MM.1S (cell line): Measurements from ENCODE around the gene SSX2IP.

Source experiments
- DNase-seq: peaks from one replicate; pipeline ENCODE4 v3.0.0-alpha.2; 2015
- H2AFZ ChIP-seq: fragments of 300-600 bp; sonication (generic); 2 replicates; pipeline ENCODE4 v1.6.0; 2016; ENCODE audit warnings: antibody characterized with exemption, low read length
- H3F3A ChIP-seq: fragments of 300-600 bp; sonication (generic); 2 replicates; pipeline ENCODE4 v1.6.1; 2016; ENCODE audit warnings: mild to moderate bottlenecking, antibody characterized with exemption, low read length, moderate library complexity, mixed read lengths; ENCODE audit not compliant: insufficient read depth
- H3K27ac ChIP-seq: fragments of 300-600 bp; sonication (generic); 2 replicates; pipeline ENCODE4 v1.5.1; 2016; ENCODE audit warnings: mild to moderate bottlenecking, low read length
- H3K27me3 ChIP-seq: fragments of 300-600 bp; sonication (generic); replicated peaks from 2 replicates; pipeline ENCODE4 v1.6.0; 2016; ENCODE audit warnings: low read length; ENCODE audit not compliant: insufficient read depth
- H3K36me3 ChIP-seq: fragments of 300-600 bp; sonication (generic); replicated peaks from 2 replicates; pipeline ENCODE4 v1.6.1; 2016; ENCODE audit warnings: mild to moderate bottlenecking, low read length, mixed read lengths; ENCODE audit not compliant: insufficient read depth
- H3K4me1 ChIP-seq: fragments of 300-600 bp; sonication (generic); 2 replicates; pipeline ENCODE4 v1.6.1; 2016; ENCODE audit warnings: low read length, mixed read lengths
- H3K4me2 ChIP-seq: fragments of 300-600 bp; sonication (generic); 2 replicates; pipeline ENCODE4 v1.6.0; 2016; ENCODE audit warnings: low read depth, low read length
- H3K4me3 ChIP-seq: fragments of 300-600 bp; sonication (generic); 2 replicates; pipeline ENCODE4 v1.5.1; 2016; ENCODE audit warnings: low read length, mixed read lengths
- H3K79me2 ChIP-seq: fragments of 300-600 bp; sonication (generic); 2 replicates; pipeline ENCODE4 v1.6.1; 2016; ENCODE audit warnings: mixed run types, low read length, mixed read lengths
- H3K9ac ChIP-seq: fragments of 300-600 bp; sonication (generic); 2 replicates; pipeline ENCODE4 v1.6.1; 2016; ENCODE audit warnings: low read length, mixed read lengths
- H3K9me2 ChIP-seq: fragments of 300-600 bp; sonication (generic); replicated peaks from 2 replicates; pipeline ENCODE4 v1.6.1; 2016; ENCODE audit warnings: mild to moderate bottlenecking, low read length, mixed read lengths; ENCODE audit not compliant: insufficient read depth
- H3K9me3 ChIP-seq: fragments of 300-600 bp; sonication (generic); replicated peaks from 2 replicates; pipeline ENCODE4 v1.6.1; 2016; ENCODE audit warnings: mild to moderate bottlenecking, low read length, mixed read lengths; ENCODE audit not compliant: insufficient read depth
- H4K20me1 ChIP-seq: fragments of 300-600 bp; sonication (generic); 2 replicates; pipeline ENCODE4 v1.6.1; 2016; ENCODE audit warnings: mild to moderate bottlenecking, low read length, moderate library complexity, mixed read lengths; ENCODE audit not compliant: insufficient read depth
- EZH2 ChIP-seq: fragments of 300-600 bp; sonication (generic); optimal IDR thresholded peaks from 2 replicates; pipeline ENCODE3; 2017; ENCODE audit warnings: low read depth, mild to moderate bottlenecking, antibody characterized with exemption, low read length, mixed read lengths
- EZH2phosphoT487 ChIP-seq: fragments of 300-600 bp; sonication (generic); IDR thresholded peaks from 2 replicates; pipeline ENCODE4 v1.6.1; 2018; ENCODE audit warnings: antibody characterized with exemption, low read length
- TF ChIP-seq, protein P1 (sequence below): fragments of 300-600 bp; sonication (generic); IDR thresholded peaks from 2 replicates; pipeline ENCODE4 v1.5.1; 2016; ENCODE audit warnings: antibody characterized with exemption, low read length, mixed read lengths

SSX2IP gene

DNA sequence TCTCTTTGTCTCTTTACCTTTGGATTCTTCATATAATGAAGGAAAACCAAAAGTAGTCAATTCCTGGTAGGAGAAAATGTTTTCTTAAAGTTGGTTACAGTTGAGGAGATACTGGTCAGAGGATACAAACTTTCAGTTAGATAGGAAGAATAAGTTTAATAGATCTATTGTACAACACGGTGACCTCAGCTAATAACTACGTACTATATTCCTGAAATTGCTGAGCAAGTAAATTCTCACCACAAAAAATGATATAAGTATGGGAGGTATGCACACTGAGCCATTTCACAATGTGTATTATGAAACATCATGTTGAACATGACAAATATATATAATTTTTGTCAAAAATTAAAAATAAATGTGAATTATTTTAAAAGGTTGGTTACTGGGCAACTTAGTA is 20.4 kb downstream of the SSX2IP start:
- H3K27ac ChIP-seq: no peak overlapping the region
- no peak for TF ChIP-seq EZH2
- TF ChIP-seq, protein P1, sequence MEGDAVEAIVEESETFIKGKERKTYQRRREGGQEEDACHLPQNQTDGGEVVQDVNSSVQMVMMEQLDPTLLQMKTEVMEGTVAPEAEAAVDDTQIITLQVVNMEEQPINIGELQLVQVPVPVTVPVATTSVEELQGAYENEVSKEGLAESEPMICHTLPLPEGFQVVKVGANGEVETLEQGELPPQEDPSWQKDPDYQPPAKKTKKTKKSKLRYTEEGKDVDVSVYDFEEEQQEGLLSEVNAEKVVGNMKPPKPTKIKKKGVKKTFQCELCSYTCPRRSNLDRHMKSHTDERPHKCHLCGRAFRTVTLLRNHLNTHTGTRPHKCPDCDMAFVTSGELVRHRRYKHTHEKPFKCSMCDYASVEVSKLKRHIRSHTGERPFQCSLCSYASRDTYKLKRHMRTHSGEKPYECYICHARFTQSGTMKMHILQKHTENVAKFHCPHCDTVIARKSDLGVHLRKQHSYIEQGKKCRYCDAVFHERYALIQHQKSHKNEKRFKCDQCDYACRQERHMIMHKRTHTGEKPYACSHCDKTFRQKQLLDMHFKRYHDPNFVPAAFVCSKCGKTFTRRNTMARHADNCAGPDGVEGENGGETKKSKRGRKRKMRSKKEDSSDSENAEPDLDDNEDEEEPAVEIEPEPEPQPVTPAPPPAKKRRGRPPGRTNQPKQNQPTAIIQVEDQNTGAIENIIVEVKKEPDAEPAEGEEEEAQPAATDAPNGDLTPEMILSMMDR: no peak
- TF ChIP-seq EZH2phosphoT487: no peak
- H3K4me2 ChIP-seq: no peak overlapping the region
- H3K9me2 ChIP-seq: no peaks in the 10 kb centered on the region
- no peaks in the 10 kb centered on the region for H3K27me3 ChIP-seq
- H3K9me3 ChIP-seq: no peaks in the 10 kb centered on the region
- no peaks in the 10 kb centered on the region for H3K4me1 ChIP-seq
- no peaks in the 10 kb centered on the region for H3K36me3 ChIP-seq
- H2AFZ ChIP-seq: no peak overlapping the region
- no peak overlapping the region for H3K4me3 ChIP-seq
- no peak for DNase-seq
- H3K9ac ChIP-seq: no peak overlapping the region
- no peaks in the 10 kb centered on the region for H3F3A ChIP-seq
- H3K79me2 ChIP-seq: no peaks in the 10 kb centered on the region
- no peaks in the 10 kb centered on the region for H4K20me1 ChIP-seq

GRCh38 chr1:84668185-84668584 is 22.1 kb downstream of the SSX2IP start:
- no peaks in the 10 kb centered on the region for H3K27me3 ChIP-seq
- H3K9me3 ChIP-seq: no peaks in the 10 kb centered on the region
- H3K36me3 ChIP-seq: no peaks in the 10 kb centered on the region
- H2AFZ ChIP-seq: no peak overlapping the region
- no peak for DNase-seq
- no peaks in the 10 kb centered on the region for H3K4me1 ChIP-seq
- H3K9me2 ChIP-seq: no peaks in the 10 kb centered on the region
- H3K27ac ChIP-seq: no peak overlapping the region
- H3K4me3 ChIP-seq: no peak overlapping the region
- no peaks in the 10 kb centered on the region for H3F3A ChIP-seq
- TF ChIP-seq EZH2 (no peak), EZH2phosphoT487 (no peak)
- TF ChIP-seq, protein P1: no peak
- H3K4me2 ChIP-seq: no peak overlapping the region
- no peaks in the 10 kb centered on the region for H4K20me1 ChIP-seq
- no peak overlapping the region for H3K9ac ChIP-seq
- no peaks in the 10 kb centered on the region for H3K79me2 ChIP-seq

GRCh38 chr1:84665703-84666317 is 24.5 kb downstream of the SSX2IP start:
- TF ChIP-seq EZH2phosphoT487 (no peak), EZH2 (no peak)
- TF ChIP-seq, protein P1: no peak
- no peaks in the 10 kb centered on the region for H3K9me2 ChIP-seq
- H2AFZ ChIP-seq: no peak overlapping the region
- no peak for DNase-seq
- H3K27ac ChIP-seq: no peak overlapping the region
- no peaks in the 10 kb centered on the region for H3K79me2 ChIP-seq
- no peak overlapping the region for H3K9ac ChIP-seq
- no peaks in the 10 kb centered on the region for H3K4me1 ChIP-seq
- no peak overlapping the region for H3K4me3 ChIP-seq
- H3K9me3 ChIP-seq: no peaks in the 10 kb centered on the region
- H4K20me1 ChIP-seq: no peaks in the 10 kb centered on the region
- H3K27me3 ChIP-seq: no peaks in the 10 kb centered on the region
- no peaks in the 10 kb centered on the region for H3K36me3 ChIP-seq
- H3F3A ChIP-seq: no peaks in the 10 kb centered on the region
- no peak overlapping the region for H3K4me2 ChIP-seq
